Measurements from ENCODE around the gene KDELR3.

KDELR3 gene

GRCh38 chr22:38519453-38520250 is 51.8 kb downstream of the KDELR3 start:
- DNase-seq (ENCODE audit: low read depth) = no peak

- no peak for DNase-seq (ENCODE audit: low read depth)
Observed at GRCh38 chr22:38523029-38523428, 55.1 kb downstream of the KDELR3 start.

GRCh38 chr22:38523479-38523878 is 55.6 kb downstream of the KDELR3 start:
- no peak for DNase-seq (ENCODE audit: low read depth)

- no peak for DNase-seq (ENCODE audit: low read depth)
Observed at GRCh38 chr22:38524429-38524828, 56.5 kb downstream of the KDELR3 start.

- DNase-seq (ENCODE audit: low read depth) = no peak
Observed at GRCh38 chr22:38531251-38531938, 63.5 kb downstream of the KDELR3 start.

Data from stromal cell of bone marrow (primary cell).